Left ventricle myocardium inferior (tissue), 1 donor: ENCODE data around the gene STN1. TPM values are rescaled to one million over a fixed set of nuclear protein-coding genes. Genes with fewer than 3 reads are reported as not detected.

Experiments used
- DNase-seq: peaks from one replicate; pipeline ENCODE4 v3.0.0-alpha.2; 2020
- H3K27ac ChIP-seq: fragments of 200-600 bp; replicated peaks from 2 replicates; pipeline ENCODE4 v1.8.0; 2021
- H3K27me3 ChIP-seq: fragments of 200-600 bp; 2 replicates; pipeline ENCODE4 v1.8.0; 2021; ENCODE audit warnings: low read depth
- H3K36me3 ChIP-seq: fragments of 200-600 bp; 2 replicates; pipeline ENCODE4 v1.8.0; 2021
- H3K4me1 ChIP-seq: fragments of 200-600 bp; 2 replicates; pipeline ENCODE4 v1.8.0; 2021
- H3K4me3 ChIP-seq: fragments of 200-600 bp; 2 replicates; pipeline ENCODE4 v1.8.0; 2021; ENCODE audit warnings: mild to moderate bottlenecking, moderate library complexity
- H3K9me3 ChIP-seq: fragments of 200-600 bp; replicated peaks from 2 replicates; pipeline ENCODE4 v1.8.0; 2021
- intact Hi-C: fragments of 100-400 bp; cut with micrococcal nuclease; formaldehyde crosslinking; loops from one replicate; pipeline ENCODE4 v1.11.0; 2022
- total RNA-seq: library from RNA; stranded (reverse); fragmentation: NEBNext Ultra II Directional; extraction: Animal tissue kit (Norgen Biotek cat#: 25700); gene quantifications from one replicate; pipeline ENCODE4 v1.2.1, GENCODE V29; 2021
- TF ChIP-seq, protein P1 (sequence below): fragments of 200-600 bp; IDR thresholded peaks from 2 replicates; pipeline ENCODE4 v1.8.0; 2021; ENCODE audit warnings: antibody characterized with exemption, mild to moderate bottlenecking, borderline replicate concordance
- donor health status: DM: no; HTN: yes; CAD: no; lungs with severe emphysema.

Gene STN1
- total RNA-seq, 1 donor from 2014 or later, result 30.7 TPM

DNA sequence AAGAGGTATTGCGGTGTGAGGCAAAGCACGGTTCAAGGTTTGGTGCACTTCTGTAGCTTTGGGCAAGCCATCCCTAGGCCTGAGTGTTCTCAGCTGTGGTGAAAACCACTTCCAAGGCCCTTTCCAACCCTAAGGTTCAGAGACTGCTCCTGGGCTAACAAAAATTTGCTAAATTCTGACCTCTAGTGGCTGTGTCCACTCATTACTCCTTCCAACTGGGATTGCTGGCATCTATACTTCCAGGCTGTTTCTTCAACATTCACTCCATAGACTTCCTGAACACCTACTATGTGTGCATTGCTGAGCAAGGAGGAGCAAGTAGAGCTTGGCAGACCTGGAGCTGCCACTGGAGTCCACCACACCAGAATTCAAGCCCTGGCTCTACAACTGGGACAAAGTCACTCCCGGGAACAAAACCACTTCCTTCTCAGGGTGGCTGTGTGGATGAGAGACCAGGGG, 33.3 kb downstream of the STN1 start:
- Histone ChIP-seq H3K36me3 (peaks cover 51% of the 10 kb centered on the region), H3K27ac (peak overlapping the region; percentile 47), H3K9me3 (no peaks in the 10 kb centered on the region), H3K4me1 (peaks cover 63% of the 10 kb centered on the region), H3K4me3 (no peak overlapping the region), H3K27me3 (no peaks in the 10 kb centered on the region)
- intact Hi-C loops, result loop anchor here (10.0 kb wide), 2 partner anchors 80 to 240 kb away; partner anchors contain the start of genes SFR1 and SLK
- DNase-seq, result no peak
- TF ChIP-seq, protein P1, sequence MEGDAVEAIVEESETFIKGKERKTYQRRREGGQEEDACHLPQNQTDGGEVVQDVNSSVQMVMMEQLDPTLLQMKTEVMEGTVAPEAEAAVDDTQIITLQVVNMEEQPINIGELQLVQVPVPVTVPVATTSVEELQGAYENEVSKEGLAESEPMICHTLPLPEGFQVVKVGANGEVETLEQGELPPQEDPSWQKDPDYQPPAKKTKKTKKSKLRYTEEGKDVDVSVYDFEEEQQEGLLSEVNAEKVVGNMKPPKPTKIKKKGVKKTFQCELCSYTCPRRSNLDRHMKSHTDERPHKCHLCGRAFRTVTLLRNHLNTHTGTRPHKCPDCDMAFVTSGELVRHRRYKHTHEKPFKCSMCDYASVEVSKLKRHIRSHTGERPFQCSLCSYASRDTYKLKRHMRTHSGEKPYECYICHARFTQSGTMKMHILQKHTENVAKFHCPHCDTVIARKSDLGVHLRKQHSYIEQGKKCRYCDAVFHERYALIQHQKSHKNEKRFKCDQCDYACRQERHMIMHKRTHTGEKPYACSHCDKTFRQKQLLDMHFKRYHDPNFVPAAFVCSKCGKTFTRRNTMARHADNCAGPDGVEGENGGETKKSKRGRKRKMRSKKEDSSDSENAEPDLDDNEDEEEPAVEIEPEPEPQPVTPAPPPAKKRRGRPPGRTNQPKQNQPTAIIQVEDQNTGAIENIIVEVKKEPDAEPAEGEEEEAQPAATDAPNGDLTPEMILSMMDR, result peak; percentile 81

DNA sequence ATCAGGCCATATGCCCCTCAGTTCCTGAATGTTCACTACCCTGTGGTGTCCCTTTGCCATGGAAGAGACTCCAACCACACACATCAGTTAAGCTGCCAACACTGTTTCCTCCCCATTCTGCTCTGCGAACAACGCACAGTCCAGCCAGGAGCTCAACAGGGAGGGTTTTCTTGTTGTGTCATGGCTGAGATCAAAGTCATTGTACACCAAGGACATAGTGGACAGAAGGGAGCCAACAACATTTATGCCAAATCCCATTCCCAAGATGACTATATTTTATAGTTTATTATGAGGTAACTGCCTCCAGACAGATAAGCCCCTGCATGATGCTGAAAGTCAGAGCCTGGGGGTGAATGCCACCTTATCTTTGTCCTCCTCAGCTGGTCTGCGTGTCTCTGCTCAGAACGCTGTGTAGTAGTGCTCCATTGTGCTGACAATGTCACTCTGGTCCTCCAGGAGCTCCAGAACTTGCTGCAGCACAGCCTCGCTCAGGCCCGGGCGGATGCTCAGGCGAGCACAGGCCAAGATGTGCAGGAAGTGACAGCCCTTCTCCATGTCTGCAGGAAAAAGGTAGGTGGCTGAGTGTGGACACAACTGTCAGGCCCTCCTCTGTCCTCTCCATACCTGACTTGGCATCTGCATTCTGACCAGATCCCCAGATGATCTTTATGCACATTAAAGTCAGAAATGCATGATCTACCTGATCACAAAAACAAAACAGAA, 35.5 kb downstream of the STN1 start:
- H3K27ac ChIP-seq, result peak overlapping the region; percentile 76
- intact Hi-C loops, result loop anchor here (10.0 kb wide), 2 partner anchors 82 to 242 kb away; partner anchors contain the start of genes SFR1 and SLK
- H3K9me3 ChIP-seq, result no peaks in the 10 kb centered on the region
- H3K36me3 ChIP-seq, result peaks cover 69% of the 10 kb centered on the region
- DNase-seq, result no peak
- no peaks in the 10 kb centered on the region for H3K27me3 ChIP-seq
- peaks cover 48% of the 10 kb centered on the region for H3K4me1 ChIP-seq
- no peak overlapping the region for H3K4me3 ChIP-seq
- TF ChIP-seq, protein P1, result no peak

DNA sequence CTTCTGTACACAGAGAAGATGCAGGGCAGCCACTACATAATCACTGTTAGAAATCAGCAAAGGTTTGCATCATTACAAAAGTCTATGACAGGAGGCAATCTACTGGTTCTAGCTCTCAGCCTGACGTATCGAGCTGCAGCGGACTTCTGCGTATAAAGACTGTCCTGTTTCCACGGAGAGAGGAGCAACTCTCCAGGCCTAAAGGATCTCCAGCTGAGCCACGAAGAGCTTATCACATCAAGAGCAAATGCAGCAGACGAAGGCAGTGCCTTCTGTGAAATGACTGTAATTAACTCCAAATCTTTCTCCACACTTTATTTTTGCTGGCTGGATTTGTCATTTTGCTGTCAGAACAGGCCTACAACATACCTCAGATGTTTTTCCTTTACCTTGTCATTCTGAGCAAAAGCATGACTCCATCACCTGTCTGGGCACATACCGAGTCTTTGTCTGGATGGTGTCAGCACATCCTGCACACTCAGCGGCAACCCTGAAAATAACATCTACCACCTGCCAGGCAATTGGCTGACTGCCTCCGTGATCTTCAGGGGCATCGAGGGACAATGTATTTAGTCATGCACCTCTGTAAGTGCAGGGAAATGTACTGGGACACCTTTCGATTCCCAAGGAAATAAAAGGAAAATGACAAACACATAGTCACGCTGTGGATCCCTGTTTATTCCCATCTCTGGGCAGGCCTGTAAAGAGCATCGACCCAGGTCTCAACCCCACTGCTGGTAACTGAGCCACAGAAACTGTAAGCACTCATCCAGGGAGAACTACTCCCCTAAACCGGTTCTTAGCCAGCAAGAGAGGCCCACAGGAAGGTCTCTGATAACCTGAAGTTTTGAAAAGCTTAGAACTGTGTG, 36.3 kb downstream of the STN1 start:
- intact Hi-C loops, result loop anchor here (10.0 kb wide), 2 partner anchors 83 to 243 kb away; partner anchors contain the start of genes SFR1 and SLK
- Histone ChIP-seq H3K27me3 (no peaks in the 10 kb centered on the region), H3K9me3 (no peaks in the 10 kb centered on the region), H3K36me3 (peaks cover 69% of the 10 kb centered on the region), H3K4me3 (no peak overlapping the region), H3K27ac (peak overlapping the region; percentile 76), H3K4me1 (peaks cover 48% of the 10 kb centered on the region)
- DNase-seq, result peak; percentile 55
- TF ChIP-seq, protein P1, result no peak

DNA sequence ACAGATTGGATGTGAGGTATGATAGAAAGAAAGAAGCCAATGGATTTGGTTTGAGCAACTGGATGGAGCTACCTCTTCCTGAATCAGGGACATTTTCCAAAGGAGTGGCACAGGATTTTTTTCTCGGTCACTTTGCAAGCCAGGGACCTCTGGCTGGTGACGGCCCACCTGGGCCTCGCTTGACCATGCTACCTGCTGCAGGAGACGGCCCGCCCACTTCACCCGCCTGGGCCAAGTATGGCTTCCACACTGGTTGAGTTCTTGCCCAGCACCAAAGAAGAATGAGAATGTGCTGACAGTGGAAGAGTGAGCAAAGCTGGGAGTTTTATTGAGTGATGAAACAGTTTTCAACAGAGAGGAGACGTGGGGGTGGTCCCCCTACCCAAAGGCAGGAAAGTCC, 38.2 kb downstream of the STN1 start:
- Histone ChIP-seq H3K9me3 (no peaks in the 10 kb centered on the region), H3K4me3 (no peak overlapping the region), H3K4me1 (peaks cover 50% of the 10 kb centered on the region), H3K27ac (no peak overlapping the region), H3K27me3 (no peaks in the 10 kb centered on the region), H3K36me3 (peaks cover 62% of the 10 kb centered on the region)
- TF ChIP-seq, protein P1, result no peak
- DNase-seq, result no peak
- intact Hi-C loops, result loop anchor here (10.0 kb wide), 2 partner anchors 85 to 245 kb away; partner anchors contain the start of genes SFR1 and SLK

DNA sequence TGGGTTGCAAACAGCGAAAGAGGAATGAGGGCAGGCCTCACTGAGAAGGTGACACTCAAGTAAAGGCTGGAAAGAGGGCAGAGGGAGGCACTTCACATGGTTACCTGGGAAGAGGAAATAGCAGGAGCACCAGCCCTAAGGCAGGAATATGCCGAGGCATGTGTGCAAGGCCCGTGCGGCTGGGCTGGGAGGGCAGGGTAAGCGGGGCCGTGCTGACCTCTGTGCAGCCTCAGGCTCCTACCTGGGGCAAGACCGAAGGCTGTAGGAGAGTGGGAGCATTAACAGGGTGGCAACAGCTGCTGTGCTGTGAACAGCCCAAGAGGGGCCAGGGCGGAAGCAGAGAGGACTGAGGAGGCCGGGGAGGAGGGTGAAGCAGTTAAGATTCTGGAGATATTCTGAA, 38.6 kb downstream of the STN1 start:
- H3K36me3 ChIP-seq, result peaks cover 62% of the 10 kb centered on the region

More for the DNA sequence above, 38.6 kb downstream of the STN1 start:
- Histone ChIP-seq H3K4me1 (peaks cover 50% of the 10 kb centered on the region), H3K27me3 (no peaks in the 10 kb centered on the region), H3K4me3 (no peak overlapping the region), H3K9me3 (no peaks in the 10 kb centered on the region), H3K27ac (no peak overlapping the region)
- intact Hi-C loops, result no loop called here
- TF ChIP-seq, protein P1, result no peak
- DNase-seq, result no peak
